ENCODE measurements around the gene CAVIN4. TPM values are rescaled to one million over a fixed set of nuclear protein-coding genes. Genes with fewer than 3 reads are reported as not detected.

Gene CAVIN4
- total and polyA plus RNA-seq, 2 of the 13 experiments (the other 11 are each of a cell fraction or from before 2014, with no cell fraction given), result 0.54 to 1.00 TPM

GRCh38 chr9:100575765-100576386 is 2.0 kb upstream of the CAVIN4 start:
- H3K4me3 ChIP-seq (replicated peaks in 1 of 3; ENCODE audit: insufficient read depth in 1 of 3, low read depth in 2 of 3, low read length in 3 of 3), result no peak overlapping the region
- H3K4me2 ChIP-seq (ENCODE audit: low read depth, low read length), result no peak overlapping the region
- DNase-seq (ENCODE audit: low spot score) (no peak), FAIRE-seq (no peak), ATAC-seq (no peak)
- H3K79me2 ChIP-seq (ENCODE audit: insufficient read depth, low read length), result no peaks in the 10 kb centered on the region
- POLR2A ChIA-PET, result no interaction called here
- in situ Hi-C loops (cut with HindIII; ENCODE audit: extremely low pct_ligation_motif_present, low pct_unique_long_range_greater_than_20kb), result loop anchor here (25.0 kb wide), 2 partner anchors 539 to 1414 kb away; no protein-coding TSS in a partner anchor
- no peaks in the 10 kb centered on the region for H3K36me3 ChIP-seq (replicated peaks in 1 of 2; ENCODE audit: control insufficient read depth in 1 of 2, insufficient read depth in 2 of 2, low read length in 2 of 2)
- no peak for TF ChIP-seq SAP130 (CRISPR knock-in tag; IDR thresholded peaks at IDR 0.05; ENCODE audit: low read depth)
- no peak for TF ChIP-seq PPARG (CRISPR knock-in tag; conservative IDR thresholded peaks at IDR 0.05)
- TF ChIP-seq GTF3A (CRISPR knock-in tag; conservative IDR thresholded peaks at IDR 0.05), result no peak
- TF ChIP-seq JUND (CRISPR knock-in tag; IDR thresholded peaks at IDR 0.05), result no peak
- TF ChIP-seq ZNF549 (CRISPR knock-in tag; IDR thresholded peaks at IDR 0.05), result no peak
- no peak for TF ChIP-seq IKZF5 (CRISPR knock-in tag; IDR thresholded peaks at IDR 0.05)
- no peak for TF ChIP-seq ZNF687 (CRISPR knock-in tag; IDR thresholded peaks at IDR 0.05)
- no peak for TF ChIP-seq ZFYVE20 (CRISPR knock-in tag; IDR thresholded peaks at IDR 0.05; ENCODE audit: borderline replicate concordance, low read depth)
- no peak for TF ChIP-seq ZNF605 (CRISPR knock-in tag; IDR thresholded peaks at IDR 0.05)
- TF ChIP-seq GATAD2A (CRISPR knock-in tag; IDR thresholded peaks at IDR 0.05), result no peak
- TF ChIP-seq BRCA1 (CRISPR knock-in tag; IDR thresholded peaks at IDR 0.05), result no peak
- 69% methylated on average over 1 of the region's 2 CpGs for WGBS (ENCODE audit: low lambda C conversion rate)
- no peak overlapping the region for H2AFZ ChIP-seq (ENCODE audit: low read length)
- no peaks in the 10 kb centered on the region for H3K27me3 ChIP-seq (ENCODE audit: control insufficient read depth in 1 of 2, insufficient read depth in 2 of 2, low read length in 2 of 2)
- H3K9ac ChIP-seq (ENCODE audit: insufficient read depth, low read depth, low read length), result no peak overlapping the region
- BruUV-seq (replicated peaks), result no TSS peak
- CTCF ChIA-PET (ENCODE audit: low intra/inter-chr PET ratio, low total read pairs), result no interaction called here
- H3K4me1 ChIP-seq (ENCODE audit: insufficient read depth, low read length), result no peaks in the 10 kb centered on the region
- no peaks in the 10 kb centered on the region for H4K20me1 ChIP-seq (ENCODE audit: insufficient read depth, low read length)
- intact Hi-C loops (cut with micrococcal nuclease; ENCODE audit: unreplicated experiment), result no loop called here
- H3K9me3 ChIP-seq (ENCODE audit: low read length), result no peaks in the 10 kb centered on the region
- no peak overlapping the region for H3K27ac ChIP-seq (ENCODE audit: extremely low read length, insufficient read depth, low read length)

Measured in HepG2 (cell line).